Stimulated activated CD8-positive, alpha-beta memory T cell treated with anti-CD3 and anti-CD28 coated beads, Interleukin-12 subunit alpha, Interleukin-12 subunit beta, amount 100 ng/mL, for 24 hours (primary cell): ENCODE measurements around the gene EMSY.
"Not testable (repeated sequence)": the region's sequence is repeated elsewhere in the genome, so short reads cannot be mapped to it uniquely, and the experiment has no call there.

Experiments
- DNase-seq: peaks from one replicate; pipeline ENCODE4 v3.0.0-alpha.2; 2020; ENCODE audit errors: extremely low read depth

EMSY gene

DNA sequence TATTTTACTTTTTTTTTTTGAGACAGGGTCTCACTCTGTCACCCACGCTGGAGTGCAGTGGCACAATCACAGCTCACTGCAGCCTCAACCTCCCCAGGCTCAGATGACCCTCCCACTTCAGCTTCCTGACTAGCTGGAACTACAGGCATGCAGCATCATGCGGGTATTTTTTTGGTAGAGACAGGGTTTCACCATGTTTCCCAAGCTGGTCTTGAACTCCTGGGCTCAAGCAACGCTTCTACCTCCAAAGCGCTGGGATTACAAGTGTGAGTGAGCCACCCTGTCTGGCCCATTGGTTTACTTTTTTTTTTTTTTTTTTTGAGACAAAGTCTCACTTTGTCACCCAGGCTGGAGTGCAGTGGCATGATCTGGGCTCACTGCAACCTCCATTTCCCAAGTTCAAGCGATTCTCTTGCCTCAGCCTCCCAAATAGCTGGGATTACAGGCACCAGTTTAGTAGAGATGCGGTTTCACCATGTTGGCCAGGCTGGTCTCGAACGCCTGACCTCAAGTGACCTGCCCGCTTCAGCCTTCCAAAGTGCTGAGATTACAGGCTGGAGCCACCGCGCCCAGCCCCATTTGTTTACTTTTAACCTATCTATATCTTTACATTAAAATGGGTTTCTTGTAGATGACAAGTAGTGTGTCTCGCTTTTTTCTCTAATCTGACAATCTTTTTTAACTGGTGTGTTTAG is 127.5 kb downstream of the EMSY start:
- DNase-seq, result not testable (repeated sequence)

DNA sequence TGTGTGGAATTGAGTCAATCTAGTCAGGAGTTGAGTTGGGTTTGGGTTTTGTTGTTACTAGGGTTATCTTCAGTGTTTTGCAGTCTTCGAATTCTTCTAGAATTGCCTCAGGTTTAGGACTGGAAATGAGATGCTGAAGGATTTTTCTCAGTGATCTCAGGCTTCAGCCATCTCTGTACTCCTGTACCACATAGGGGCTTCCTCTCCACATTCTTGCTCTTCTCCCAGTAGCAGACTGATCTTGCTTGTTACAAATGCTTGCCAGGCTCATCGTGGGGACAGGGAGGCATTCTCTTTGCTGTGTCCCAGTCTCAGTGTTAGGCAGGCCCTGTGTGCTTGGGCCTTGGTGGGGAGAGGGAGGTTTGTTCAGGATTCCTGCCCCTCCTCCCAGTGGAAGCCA is 129.6 kb downstream of the EMSY start:
- DNase-seq, result no peak

DNA sequence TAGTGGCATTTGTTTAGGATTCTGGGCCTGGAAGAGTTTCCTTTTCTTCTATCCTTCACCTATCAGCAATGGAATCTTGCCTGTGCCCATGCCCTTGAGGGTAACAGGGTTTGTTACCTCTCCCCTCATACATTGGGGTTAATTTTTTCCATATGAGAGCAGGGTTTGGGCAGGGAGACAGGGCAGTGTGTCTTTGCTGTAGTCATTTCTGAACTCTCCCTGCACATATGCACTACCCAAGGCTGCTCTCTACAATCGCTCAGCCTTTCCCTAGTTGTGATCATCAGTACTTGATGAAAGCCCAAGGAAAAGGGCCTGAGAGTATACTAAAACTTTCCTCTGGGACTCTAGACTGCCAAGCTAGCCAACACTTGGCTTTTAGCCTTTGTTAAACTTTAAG is 130.1 kb downstream of the EMSY start:
- no peak for DNase-seq

GRCh38 chr11:76577226-76577920 is 132.6 kb downstream of the EMSY start:
- no peak for DNase-seq

GRCh38 chr11:76577921-76578653 is 133.3 kb downstream of the EMSY start:
- no peak for DNase-seq

GRCh38 chr11:76578654-76579055 is 133.8 kb downstream of the EMSY start:
- DNase-seq, result no peak

GRCh38 chr11:76579056-76579751 is 134.4 kb downstream of the EMSY start:
- no peak for DNase-seq

DNA sequence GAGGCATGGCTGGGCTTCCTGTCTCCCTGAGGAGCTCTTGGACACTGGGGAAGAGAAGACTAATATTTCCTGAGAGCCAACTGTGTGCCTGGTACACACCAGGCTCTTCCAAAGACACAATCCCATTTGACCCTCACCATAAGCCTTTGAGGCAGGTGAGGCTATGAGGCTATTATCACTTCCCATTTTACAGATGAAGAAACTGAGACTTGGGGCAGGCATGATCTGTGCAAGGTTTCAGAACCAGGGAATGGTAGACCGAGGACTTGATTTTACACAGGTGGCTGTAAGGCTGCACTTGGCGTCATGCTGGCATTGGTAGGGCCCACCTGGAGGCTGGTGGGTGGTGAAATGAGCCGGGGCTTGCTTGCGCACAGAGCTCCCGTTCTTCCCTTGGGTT is 134.9 kb downstream of the EMSY start:
- DNase-seq, result no peak

- DNase-seq, result not testable (repeated sequence)
These were observed 137.7 kb downstream of the EMSY start for GRCh38 chr11:76582471-76582870.

DNA sequence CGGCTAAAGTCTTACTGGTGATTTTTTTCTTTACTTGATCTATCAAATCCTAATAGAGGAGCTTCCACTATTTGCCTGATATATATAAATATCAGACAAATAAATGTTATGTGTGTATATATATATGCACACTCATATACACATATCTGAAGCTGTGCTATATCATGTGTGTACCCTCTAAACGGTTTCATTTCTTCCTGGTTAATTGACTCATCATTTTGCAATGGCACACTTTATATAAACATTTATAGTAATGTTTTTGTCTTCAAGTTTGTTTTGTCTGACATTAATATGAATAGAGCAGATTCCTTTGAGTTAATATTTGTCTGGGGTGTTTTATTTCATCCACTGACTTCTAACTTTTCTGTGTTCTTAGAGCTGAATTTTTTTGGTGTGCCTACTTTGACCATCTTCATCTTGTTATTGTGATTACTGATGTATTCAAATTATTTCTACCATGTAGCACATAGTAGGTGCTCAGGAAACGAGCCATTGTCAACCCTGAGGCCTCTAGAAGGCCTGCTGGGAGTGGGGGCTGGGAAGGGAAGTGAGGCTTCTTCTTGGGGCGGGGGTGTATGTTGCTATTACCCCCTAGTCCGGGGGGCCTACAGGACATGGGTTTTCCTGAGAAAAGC is 143.1 kb downstream of the EMSY start:
- DNase-seq, result no peak

GRCh38 chr11:76588455-76589325 is 143.9 kb downstream of the EMSY start:
- DNase-seq, result peak; percentile 21

- no peak for DNase-seq
These were observed 144.7 kb downstream of the EMSY start for GRCh38 chr11:76589477-76589876.

- DNase-seq, result no peak
These were observed 145.4 kb downstream of the EMSY start for GRCh38 chr11:76589964-76590950.

GRCh38 chr11:76591416-76591815 is 146.6 kb downstream of the EMSY start:
- DNase-seq, result no peak

DNA sequence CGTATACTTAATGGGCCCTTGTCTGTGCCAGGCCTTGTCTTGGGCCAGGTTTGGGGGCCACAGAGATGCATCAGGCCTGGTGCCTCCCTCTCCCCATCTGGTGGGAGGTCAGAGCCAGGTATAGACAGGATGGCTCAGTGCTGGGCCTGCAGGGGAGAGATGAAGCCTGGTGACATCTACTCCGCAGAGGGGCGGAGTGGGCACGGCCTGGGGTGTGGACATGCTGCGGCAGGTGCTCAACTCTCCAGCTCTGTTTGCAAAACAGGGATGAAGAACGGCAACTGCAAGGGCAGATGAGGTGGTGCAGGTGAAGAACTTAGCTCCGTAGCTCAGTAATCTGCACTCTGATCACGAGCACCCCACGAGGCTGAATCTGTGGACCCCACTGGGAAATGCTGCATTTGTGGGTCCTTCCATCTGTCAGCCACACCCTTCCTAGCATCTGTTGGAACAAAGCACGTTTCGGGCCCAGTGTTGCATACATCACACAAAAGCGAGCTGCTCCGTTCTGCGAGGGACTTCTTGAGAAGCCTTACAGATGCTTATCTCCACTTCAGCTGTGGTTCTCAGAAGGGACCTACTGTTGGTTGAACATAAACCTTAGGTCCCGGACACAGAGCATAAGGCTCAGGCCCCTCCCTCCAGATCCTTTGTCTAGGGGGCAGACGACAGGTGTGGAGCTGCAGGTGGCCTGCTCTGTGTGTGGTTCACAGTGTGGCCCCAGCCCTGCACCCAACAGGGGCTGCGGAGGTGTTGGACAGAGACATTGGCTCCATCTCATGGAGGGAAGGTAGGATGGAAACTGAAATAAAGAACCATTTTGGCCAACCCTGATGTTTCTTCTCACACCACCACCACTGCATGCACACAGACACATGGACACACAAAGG is 147.5 kb downstream of the EMSY start:
- DNase-seq, result no peak

- no peak for DNase-seq
These were observed 148.1 kb downstream of the EMSY start for GRCh38 chr11:76592961-76593360.

DNA sequence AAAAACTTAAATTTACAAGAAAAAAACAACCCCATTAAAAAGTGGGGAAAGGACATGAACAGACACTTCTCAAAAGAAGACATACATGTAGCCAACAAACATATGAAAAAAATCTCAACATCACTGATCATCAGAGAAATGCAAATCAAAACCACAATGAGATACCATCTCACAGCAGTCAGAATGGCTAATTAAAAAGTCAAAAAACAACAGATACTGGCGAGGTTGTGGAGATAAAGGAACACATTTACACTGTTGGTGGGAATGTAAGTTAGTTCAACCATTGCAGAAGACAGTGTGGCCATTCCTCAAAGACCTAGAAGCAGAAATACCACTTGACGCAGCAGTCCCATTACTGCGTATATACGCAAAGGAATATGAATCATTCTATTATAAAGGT is 150.3 kb downstream of the EMSY start:
- not testable (repeated sequence) for DNase-seq

- no peak for DNase-seq
These were observed 151.8 kb downstream of the EMSY start for GRCh38 chr11:76596652-76597051.
